Transverse colon (tissue), 4 donors: Measurements from ENCODE around the gene LIMS1. TPM values are rescaled to one million over a fixed set of nuclear protein-coding genes. Genes with fewer than 3 reads are reported as not detected.

ENCODE experiments used
- DNase-seq: peaks from one replicate; pipeline ENCODE4 v3.0.0-alpha.2; 2019
- H3K27ac ChIP-seq, 4 donors: fragments of 200-600 bp; sonication (generic); 2 replicates each; pipeline ENCODE4 v1.5.1; 2016 to 2018; ENCODE audit warnings: inconsistent platforms in 4 of 4
- H3K27me3 ChIP-seq: fragments of 200-600 bp; sonication (generic); 2 replicates; pipeline ENCODE4 v1.5.1; 2017; ENCODE audit warnings: inconsistent platforms
- H3K36me3 ChIP-seq, 4 donors: fragments of 200-600 bp; sonication (generic); 2 replicates each; pipeline ENCODE4 v1.5.1; 2017 to 2019; ENCODE audit warnings: inconsistent platforms in 4 of 4
- H3K4me1 ChIP-seq, 4 donors: fragments of 200-600 bp; sonication (generic); 2 replicates each; pipeline ENCODE4 v1.5.1; 2017 to 2020; ENCODE audit warnings: inconsistent platforms in 4 of 4
- H3K4me3 ChIP-seq, 4 donors: fragments of 200-600 bp; sonication (generic); 1 replicate in 1 of 4; 2 replicates in 3 of 4; pipeline versions ENCODE4 v1.5.1 to v1.6.1; 2017 to 2019; ENCODE audit warnings: inconsistent platforms in 4 of 4
- H3K9me3 ChIP-seq, 2 donors: fragments of 200-600 bp; sonication (generic); 2 replicates each; pipeline ENCODE4 v1.5.1; 2017 to 2019; ENCODE audit warnings: inconsistent platforms in 2 of 2
- CTCF ChIP-seq, 5 experiments: fragments of 200-600 bp in 3 of 5; fragments of 450-650 bp in 2 of 5; sonication (generic) in 3 of 5; IDR thresholded peaks; 1 replicate in 2 of 5; 2 replicates in 3 of 5; pipeline ENCODE4 v1.5.1; 2016 to 2017; ENCODE audit warnings: antibody characterized with exemption in 5 of 5, inconsistent platforms in 3 of 5, mild to moderate bottlenecking in 2 of 5, moderate library complexity in 1 of 5
- EP300 ChIP-seq: sonication (generic); formaldehyde crosslinking; IDR thresholded peaks from one replicate; pipeline ENCODE4 v1.6.1; 2017; ENCODE audit warnings: antibody characterized with exemption, low read depth
- POLR2A ChIP-seq: fragments of 450-650 bp; IDR thresholded peaks from one replicate; pipeline ENCODE4 v1.6.1; 2016; ENCODE audit warnings: antibody characterized with exemption, mild to moderate bottlenecking, moderate library complexity
- POLR2AphosphoS5 ChIP-seq, 3 donors: sonication (generic); formaldehyde crosslinking; IDR thresholded peaks; one replicate each; pipeline ENCODE4 v1.6.1; 2016; ENCODE audit warnings: antibody characterized with exemption in 3 of 3
- WGBS, 2 donors: methylation state at CpG; one replicate each; pipeline ENCODE4 v1.1.5; 2018; ENCODE audit warnings: low coverage in 1 of 2; 5-methylcytosine and 5-hydroxymethylcytosine counted together
- in situ Hi-C, 4 donors: fragments of 200-750 bp; cut with MboI; loops; one replicate each; pipeline versions ENCODE4 v1.15.0 to v1.15.1; 2017; ENCODE audit warnings: low sequenced_read_pairs in 3 of 4, low pct_ligation_motif_present in 1 of 4, low pct_unique_long_range_greater_than_20kb in 1 of 4
- intact Hi-C: fragments of 100-400 bp; cut with DNase I; formaldehyde crosslinking; loops from one replicate; pipeline ENCODE4 v1.15.1; 2023; ENCODE audit warnings: low total_unique reads
- total RNA-seq, 4 donors: library from RNA; depleted of rRNA; stranded (reverse); fragments of >200 nt; gene quantifications; one replicate each; pipeline ENCODE4 v1.1.0, GENCODE V29; 2016

The LIMS1 gene
- total RNA-seq, 4 donors from 2014 or later, result 4.5 to 41.0 (median 24.1) TPM

GRCh38 chr2:108617617-108618016 lies 83.3 kb downstream of the LIMS1 start:
- Histone ChIP-seq H3K4me1 (peaks cover 24 to 98% (median 48%) of the 10 kb centered on the region in 4 donors), H3K9me3 (no peaks in the 10 kb centered on the region), H3K27ac (peak overlapping the region in 1 of 4 donors; percentile 25), H3K36me3 (no peaks in the 10 kb centered on the region), H3K4me3 (no peak overlapping the region), H3K27me3 (no peaks in the 10 kb centered on the region)
- WGBS, 2 donors, result 97 to 100% methylated on average over 1 to 2 of the region's 2 CpGs
- intact Hi-C loops, result no loop called here
- no peak for TF ChIP-seq POLR2A
- TF ChIP-seq CTCF (IDR thresholded peaks at IDR 0.05), result no peak
- TF ChIP-seq POLR2AphosphoS5 (IDR thresholded peaks at IDR 0.05), result no peak
- no peak for TF ChIP-seq EP300
- in situ Hi-C loops, result loop anchor here in 1 of 4 donors (25.0 kb wide), 1 partner anchor 95 kb away; the partner anchor contains the start of gene RANBP2
- DNase-seq, result no peak

GRCh38 chr2:108619925-108620620 lies 85.8 kb downstream of the LIMS1 start:
- peaks cover 8 to 73% (median 34%) of the 10 kb centered on the region in 4 donors for H3K4me1 ChIP-seq
- in situ Hi-C loops, result loop anchor here in 1 of 4 donors (25.0 kb wide), 1 partner anchor 92 kb away; the partner anchor contains the start of gene RANBP2
- TF ChIP-seq POLR2AphosphoS5 (IDR thresholded peaks at IDR 0.05) (no peak), EP300 (no peak), CTCF (IDR thresholded peaks at IDR 0.05) (no peak)

GRCh38 chr2:108620656-108621055 lies 86.4 kb downstream of the LIMS1 start:
- DNase-seq, result no peak
- no peak for TF ChIP-seq POLR2AphosphoS5 (IDR thresholded peaks at IDR 0.05)
- TF ChIP-seq EP300, result no peak
- TF ChIP-seq POLR2A, result no peak
- TF ChIP-seq CTCF (IDR thresholded peaks at IDR 0.05), result no peak
- Histone ChIP-seq H3K9me3 (no peaks in the 10 kb centered on the region), H3K4me1 (peaks cover 8 to 71% (median 29%) of the 10 kb centered on the region in 4 donors), H3K36me3 (no peaks in the 10 kb centered on the region), H3K4me3 (no peak overlapping the region), H3K27ac (peak overlapping the region; percentile 34 to 62 (median 51)), H3K27me3 (no peaks in the 10 kb centered on the region)
- in situ Hi-C loops, result loop anchor here in 1 of 4 donors (25.0 kb wide), 1 partner anchor 92 kb away; the partner anchor contains the start of gene RANBP2
- intact Hi-C loops, result no loop called here
- 67% methylated on average over 2 to 3 of the region's 3 CpGs for WGBS, 2 donors

More at GRCh38 chr2:108619925-108620620, 85.8 kb downstream of the LIMS1 start:
- Histone ChIP-seq H3K27me3 (no peaks in the 10 kb centered on the region), H3K9me3 (no peaks in the 10 kb centered on the region), H3K4me3 (no peak overlapping the region), H3K27ac (peak overlapping the region; percentile 34 to 62 (median 51)), H3K36me3 (no peaks in the 10 kb centered on the region)
- 70 to 71% methylated on average over 6 to 8 of the region's 8 CpGs for WGBS, 2 donors
- intact Hi-C loops, result no loop called here
- DNase-seq, result no peak

- Histone ChIP-seq H3K27me3 (no peaks in the 10 kb centered on the region), H3K9me3 (no peaks in the 10 kb centered on the region), H3K36me3 (no peaks in the 10 kb centered on the region), H3K27ac (peak overlapping the region; percentile 34 to 62 (median 51)), H3K4me1 (peaks cover 8 to 71% (median 27%) of the 10 kb centered on the region in 4 donors), H3K4me3 (peak overlapping the region in 1 of 4 donors; percentile 29)
- TF ChIP-seq POLR2A (peak; percentile 48), EP300 (no peak), CTCF (IDR thresholded peaks at IDR 0.05) (no peak), POLR2AphosphoS5 (IDR thresholded peaks at IDR 0.05) (peak in 2 of 3 donors; percentile 19 to 50)
- 55 to 56% methylated on average over 2 to 8 of the region's 8 CpGs for WGBS, 2 donors
- peak; percentile 58 for DNase-seq
- in situ Hi-C loops, result loop anchor here in 1 of 4 donors (25.0 kb wide), 1 partner anchor 91 kb away; the partner anchor contains the start of gene RANBP2
- intact Hi-C loops, result no loop called here
Observed at GRCh38 chr2:108621087-108621559, 86.9 kb downstream of the LIMS1 start.
